ENCODE data around the gene B4GALNT3. TPM values are rescaled to one million over a fixed set of nuclear protein-coding genes. Genes with fewer than 3 reads are reported as not detected.

The B4GALNT3 gene
- total RNA-seq, 1 donor = under 0.01 TPM

DNA sequence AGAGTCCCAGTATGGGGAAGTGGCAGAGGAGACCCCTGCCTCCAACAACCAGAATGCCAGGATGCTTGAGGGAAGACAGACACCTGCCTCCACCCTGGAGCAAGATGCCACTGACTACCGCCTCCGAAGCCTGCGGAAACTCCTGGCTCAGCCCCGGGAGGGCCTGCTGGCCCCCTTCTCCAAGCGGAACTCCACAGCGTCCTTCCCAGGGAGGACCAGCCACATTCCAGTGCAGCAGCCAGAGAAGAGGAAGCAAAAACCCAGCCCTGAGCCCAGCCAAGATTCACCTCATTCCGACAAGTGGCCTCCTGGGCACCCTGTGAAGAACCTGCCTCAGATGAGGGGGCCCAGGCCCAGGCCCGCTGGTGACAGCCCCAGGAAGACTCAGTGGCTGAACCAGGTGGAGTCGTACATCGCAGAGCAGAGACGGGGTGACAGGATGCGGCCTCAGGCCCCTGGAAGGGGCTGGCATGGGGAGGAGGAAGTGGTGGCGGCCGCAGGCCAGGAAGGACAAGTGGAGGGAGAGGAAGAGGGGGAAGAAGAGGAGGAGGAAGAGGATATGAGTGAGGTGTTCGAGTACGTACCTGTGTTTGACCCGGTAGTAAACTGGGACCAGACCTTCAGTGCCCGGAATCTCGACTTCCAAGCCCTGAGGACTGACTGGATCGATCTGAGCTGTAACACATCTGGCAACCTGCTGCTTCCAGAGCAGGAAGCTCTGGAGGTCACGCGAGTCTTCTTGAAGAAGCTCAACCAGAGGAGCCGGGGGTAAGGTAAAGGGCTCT, 93.7 kb downstream of the B4GALNT3 start:
- peak in 1 of 3 donors; percentile 25 for DNase-seq (ENCODE audit: low read depth in 2 of 3, low spot score in 2 of 3)

DNA sequence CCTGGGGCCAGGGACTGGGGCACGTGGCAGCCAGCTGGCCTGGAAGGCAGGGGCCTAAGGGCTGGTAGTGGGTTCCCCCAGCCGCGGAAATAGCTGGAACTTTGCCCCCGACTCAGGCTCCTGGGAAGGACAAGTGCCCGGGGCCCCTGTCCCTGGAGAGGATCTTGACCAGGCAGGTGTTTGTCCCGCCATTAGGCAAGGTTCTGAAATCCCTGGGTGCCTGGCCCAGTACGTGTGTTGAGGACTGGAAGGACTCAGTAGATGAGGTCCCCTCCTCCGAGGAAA, 94.2 kb downstream of the B4GALNT3 start:
- no peak for DNase-seq (ENCODE audit: low read depth in 2 of 3, low spot score in 2 of 3)

DNA sequence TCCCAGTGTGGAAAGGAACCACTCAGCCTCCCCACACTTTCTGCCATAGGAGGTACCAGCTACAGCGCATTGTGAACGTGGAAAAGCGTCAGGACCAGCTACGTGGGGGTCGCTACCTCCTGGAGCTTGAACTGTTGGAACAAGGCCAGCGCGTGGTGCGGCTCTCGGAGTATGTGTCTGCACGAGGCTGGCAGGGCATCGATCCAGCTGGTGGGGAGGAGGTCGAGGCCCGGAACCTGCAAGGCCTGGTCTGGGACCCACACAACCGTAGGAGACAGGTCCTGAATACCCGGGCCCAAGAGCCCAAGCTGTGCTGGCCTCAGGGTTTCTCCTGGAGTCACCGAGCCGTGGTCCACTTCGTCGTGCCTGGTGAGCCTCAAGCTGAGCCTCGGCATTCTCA, 96.8 kb downstream of the B4GALNT3 start:
- no peak for DNase-seq (ENCODE audit: low read depth in 2 of 3, low spot score in 2 of 3)

GRCh38 chr12:558580-558979, 98.8 kb downstream of the B4GALNT3 start:
- DNase-seq (ENCODE audit: low read depth in 2 of 3, low spot score in 2 of 3) = no peak

DNA sequence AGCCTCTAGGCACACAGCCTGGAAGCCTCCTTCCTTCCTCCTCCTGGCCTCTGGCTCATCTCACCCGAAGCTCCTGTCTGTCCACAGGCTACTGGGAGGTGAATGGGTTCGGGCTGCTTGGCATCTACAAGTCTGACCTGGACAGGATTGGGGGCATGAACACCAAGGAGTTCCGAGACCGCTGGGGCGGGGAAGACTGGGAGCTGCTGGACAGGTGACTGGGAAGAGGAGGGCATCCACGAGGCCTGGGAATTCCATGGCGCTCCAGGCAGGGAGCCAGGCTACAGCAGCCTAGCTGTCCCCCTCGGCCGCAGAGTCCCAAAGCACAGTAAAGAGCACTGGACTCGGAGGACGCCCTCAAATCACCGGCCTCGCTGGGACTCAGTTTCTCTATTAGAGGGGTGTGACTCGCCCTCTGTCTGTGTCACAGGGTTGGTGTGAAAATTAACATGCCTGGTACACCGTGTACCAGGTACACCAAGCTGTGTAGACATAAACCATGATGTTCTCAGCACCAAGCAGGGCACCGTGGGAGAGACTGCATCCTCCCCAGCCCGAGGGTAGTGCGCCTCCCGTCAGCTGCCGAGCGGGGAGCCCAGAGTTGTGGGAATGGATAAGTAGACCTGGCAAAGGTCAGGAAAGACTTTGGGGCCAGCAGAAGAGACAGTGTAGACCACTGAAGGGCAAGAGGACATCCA, 99.6 kb downstream of the B4GALNT3 start:
- no peak for DNase-seq (ENCODE audit: low read depth in 2 of 3, low spot score in 2 of 3)

- peak in 1 of 3 donors; percentile 49 for DNase-seq (ENCODE audit: low read depth in 2 of 3, low spot score in 2 of 3)
These were observed 100.2 kb downstream of the B4GALNT3 start for GRCh38 chr12:559906-560455.

DNA sequence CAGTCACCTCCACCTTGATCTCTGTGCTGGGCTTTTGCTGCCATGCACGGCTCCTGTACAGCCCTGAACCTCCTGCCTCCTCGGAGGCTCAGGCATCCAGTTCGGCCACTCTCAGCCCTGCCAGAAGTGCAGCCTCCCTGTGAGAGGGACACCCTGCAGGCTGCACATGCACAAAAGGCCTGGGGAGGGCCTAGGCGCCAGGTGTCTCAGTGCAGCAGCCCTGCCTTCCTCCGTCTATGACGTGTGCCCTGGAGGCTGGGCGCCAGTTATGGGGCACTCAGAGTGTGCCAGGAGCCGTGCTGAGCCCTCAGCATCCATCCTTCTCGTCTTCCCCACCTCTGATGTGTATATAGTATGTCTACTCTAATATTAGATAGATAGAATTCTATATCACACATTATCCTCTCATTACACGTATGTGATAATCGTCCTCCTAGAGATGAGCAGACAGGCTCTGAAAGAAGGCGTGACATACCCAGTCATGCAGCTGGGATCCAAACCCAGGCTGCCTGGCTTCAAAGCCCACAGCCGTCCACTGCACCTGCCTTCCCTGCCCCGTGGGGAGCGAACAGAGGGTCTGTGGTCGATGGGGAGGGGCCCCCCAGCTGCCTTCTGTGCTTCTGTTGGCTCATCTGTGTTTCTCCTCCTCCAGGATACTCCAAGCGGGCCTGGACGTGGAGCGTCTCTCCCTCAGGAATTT, 101.1 kb downstream of the B4GALNT3 start:
- no peak for DNase-seq (ENCODE audit: low read depth in 2 of 3, low spot score in 2 of 3)

DNA sequence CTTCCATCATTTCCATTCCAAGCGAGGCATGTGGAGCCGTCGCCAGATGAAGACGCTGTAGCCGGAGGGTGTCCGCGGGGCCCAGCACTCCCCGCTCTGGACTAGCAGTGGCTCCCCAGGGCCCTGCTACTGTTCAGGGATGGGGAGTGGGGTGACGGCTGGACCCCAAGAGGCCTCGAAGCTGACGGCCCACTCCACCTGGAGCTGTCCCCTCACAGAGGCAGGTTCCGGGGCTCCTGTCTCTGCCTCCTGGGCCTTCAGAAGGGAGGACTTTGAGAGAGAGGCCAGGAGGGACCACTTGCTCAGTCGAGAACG, 101.6 kb downstream of the B4GALNT3 start:
- no peak for DNase-seq (ENCODE audit: low read depth in 2 of 3, low spot score in 2 of 3)

- DNase-seq (ENCODE audit: low read depth in 2 of 3, low spot score in 2 of 3) = peak in 1 of 3 donors; percentile 53
These were observed 102.3 kb downstream of the B4GALNT3 start for GRCh38 chr12:561908-562593.

DNA sequence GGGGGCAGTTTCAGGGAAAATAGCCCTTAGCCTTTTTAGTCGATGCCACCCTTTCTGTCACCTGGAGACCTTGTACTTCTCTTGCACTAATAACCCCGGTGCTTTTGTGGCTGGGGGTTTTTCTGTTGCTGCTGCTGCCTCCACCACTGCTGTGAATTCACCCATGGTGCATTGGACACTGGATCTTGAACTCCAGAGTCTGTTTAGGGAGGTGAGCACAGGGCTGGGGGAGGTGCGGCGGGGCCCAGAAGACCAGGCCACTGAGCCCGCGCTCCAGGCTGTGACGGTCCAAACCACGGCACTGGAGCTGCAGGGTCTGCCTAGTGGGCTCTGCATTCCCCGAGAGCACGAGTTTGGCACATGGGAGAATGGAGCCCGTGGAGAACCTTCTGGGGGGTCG, 102.9 kb downstream of the B4GALNT3 start:
- no peak for DNase-seq (ENCODE audit: low read depth in 2 of 3, low spot score in 2 of 3)

- peak in 1 of 3 donors; percentile 42 for DNase-seq (ENCODE audit: low read depth in 2 of 3, low spot score in 2 of 3)
These were observed 103.6 kb downstream of the B4GALNT3 start for GRCh38 chr12:563250-563781.

DNA sequence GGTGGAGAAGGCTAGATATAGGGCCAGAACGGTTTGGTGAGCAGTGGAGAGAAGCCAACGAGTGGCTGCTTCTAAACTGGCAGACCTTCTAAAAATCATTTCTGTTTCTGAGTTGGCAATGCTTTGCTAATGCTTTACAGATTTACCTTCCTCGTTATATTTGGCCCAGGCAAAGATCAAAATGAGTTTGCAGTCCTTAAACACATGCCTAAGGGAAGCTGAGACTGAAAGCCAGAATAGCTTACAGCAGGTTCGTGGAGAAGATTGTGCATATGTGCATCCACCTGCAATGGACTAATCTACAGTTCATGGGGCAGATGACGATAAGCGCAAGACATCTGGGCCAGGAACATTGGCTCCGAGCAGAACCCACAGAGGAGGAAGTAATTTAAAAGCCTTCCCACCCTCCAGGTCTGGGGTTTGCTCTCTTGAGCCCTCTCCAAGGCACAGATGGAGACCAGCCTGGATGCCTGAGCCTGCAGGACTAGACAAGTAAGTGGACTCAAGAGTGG, 104.1 kb downstream of the B4GALNT3 start:
- peak in 1 of 3 donors; percentile 46 for DNase-seq (ENCODE audit: low read depth in 2 of 3, low spot score in 2 of 3)

GRCh38 chr12:565161-565560, 105.4 kb downstream of the B4GALNT3 start:
- no peak for DNase-seq (ENCODE audit: low read depth in 2 of 3, low spot score in 2 of 3)

GRCh38 chr12:565589-566105, 105.9 kb downstream of the B4GALNT3 start:
- no peak for DNase-seq (ENCODE audit: low read depth in 2 of 3, low spot score in 2 of 3)

- no peak for DNase-seq (ENCODE audit: low read depth in 2 of 3, low spot score in 2 of 3)
These were observed 108.7 kb downstream of the B4GALNT3 start for GRCh38 chr12:568486-568885.

GRCh38 chr12:569091-569676, 109.4 kb downstream of the B4GALNT3 start:
- no peak for DNase-seq (ENCODE audit: low read depth in 2 of 3, low spot score in 2 of 3)

- peak; percentile 72 to 87 (median 79) for DNase-seq (ENCODE audit: low read depth in 2 of 3, low spot score in 2 of 3)
These were observed 110.2 kb downstream of the B4GALNT3 start for GRCh38 chr12:569803-570434.

GRCh38 chr12:570435-570920, 110.7 kb downstream of the B4GALNT3 start:
- DNase-seq (ENCODE audit: low read depth in 2 of 3, low spot score in 2 of 3) = no peak

All from hematopoietic multipotent progenitor cell (in vitro differentiated cells).